A549 (cell line): ENCODE results near the gene KIF16B. TPM values are rescaled to one million over a fixed set of nuclear protein-coding genes. Genes with fewer than 3 reads are reported as not detected.

Source experiments
- ATAC-seq, 2 experiments: fragments of 200-7000 bp in 1 of 2; fragments of >200 bp in 1 of 2; cut with Nextera tagmentation in 1 of 2; cut with Tn5 transposase in 1 of 2; 3 replicates each; pipeline versions ENCODE4 v1.8.0 to v1.9.1; 2018 to 2020; ENCODE audit warnings: mild to moderate bottlenecking in 1 of 2, moderate library complexity in 1 of 2
- CTCF ChIA-PET: fragments of 300-600 bp; sonication (Branson Sonifier 250); formaldehyde crosslinking; extraction: SDS; loops from one replicate; lab custom pipeline; 2021; ENCODE audit warnings: antibody characterized with exemption, inconsistent platforms; lab: Yijun Ruan, JAX
- POLR2A ChIA-PET: fragments of 350-600 bp; formaldehyde crosslinking; extraction: SDS; loops from one replicate; lab custom pipeline; 2021; ENCODE audit warnings: antibody characterized with exemption, inconsistent platforms; lab: Yijun Ruan, JAX
- DNase-seq, 2 experiments: peaks; one replicate each; pipeline versions ENCODE4 v3.0.0 to v3.0.0-alpha.2; 2011 to 2016; ENCODE audit warnings: low read depth in 1 of 2, low spot score in 1 of 2
- FAIRE-seq: peaks from 2 replicates; lab custom pipeline; 2011; peaks lifted over from hg19 to GRCh38; lab: Jason Lieb, UNC
- H3K27ac ChIP-seq, 2 experiments: fragments of >200 bp; sonication (Bioruptor Twin); formaldehyde crosslinking; 3 replicates each; pipeline ENCODE4 v1.5.1; 2016 to 2017
- H3K4me1 ChIP-seq: fragments of >200 bp; sonication (Bioruptor Twin); formaldehyde crosslinking; 3 replicates; pipeline ENCODE4 v1.6.1; 2016
- H3K4me2 ChIP-seq: fragments of >200 bp; sonication (Bioruptor Twin); formaldehyde crosslinking; 3 replicates; pipeline ENCODE4 v1.6.1; 2016
- H3K4me3 ChIP-seq: fragments of >200 bp; sonication (Bioruptor Twin); formaldehyde crosslinking; 3 replicates; pipeline ENCODE4 v1.5.1; 2016
- H3K9me3 ChIP-seq: fragments of >200 bp; sonication (Bioruptor Twin); formaldehyde crosslinking; 3 replicates; pipeline ENCODE4 v1.6.1; 2016
- CBX8 ChIP-seq: fragments of 200-600 bp; sonication (generic); IDR thresholded peaks from 2 replicates; pipeline ENCODE4 v1.6.1; 2016
- FOXS1 ChIP-seq: fragments of 250-450 bp; sonication (Bioruptor Pico); IDR thresholded peaks from 2 replicates; pipeline ENCODE4 v1.5.0; 2020; ENCODE audit warnings: mild to moderate bottlenecking, moderate library complexity
- GATA3 ChIP-seq: IDR thresholded peaks from 2 replicates; pipeline ENCODE4 v1.6.1; 2012; ENCODE audit warnings: borderline replicate concordance
- HDAC2 ChIP-seq: fragments of 200-600 bp; sonication (generic); IDR thresholded peaks from 2 replicates; pipeline ENCODE4 v1.6.1; 2016
- HOXA7 ChIP-seq: fragments of 250-450 bp; sonication (Bioruptor Pico); IDR thresholded peaks from 2 replicates; pipeline ENCODE4 v1.5.0; 2020; ENCODE audit warnings: mild to moderate bottlenecking, moderate library complexity
- HOXB13 ChIP-seq: fragments of 250-450 bp; sonication (Bioruptor Pico); IDR thresholded peaks from 2 replicates; pipeline ENCODE4 v1.5.0; 2020; ENCODE audit warnings: low read depth, mild to moderate bottlenecking, moderate library complexity
- JUN ChIP-seq, 2 experiments: fragments of >200 bp; sonication (Bioruptor Twin); formaldehyde crosslinking; IDR thresholded peaks; 2 replicates in 1 of 2; 3 replicates in 1 of 2; pipeline ENCODE4 v1.6.1; 2016 to 2017
- KDM1A ChIP-seq: fragments of 200-600 bp; sonication (generic); IDR thresholded peaks from 2 replicates; pipeline ENCODE4 v1.6.1; 2016; ENCODE audit warnings: low read depth, mild to moderate bottlenecking
- MAFK ChIP-seq: fragments of 450-650 bp; IDR thresholded peaks from 2 replicates; pipeline ENCODE4 v1.6.1; 2014; ENCODE audit not compliant: partially characterized antibody
- MYC ChIP-seq: IDR thresholded peaks from 2 replicates; pipeline ENCODE4 v1.6.1; 2012; ENCODE audit warnings: mild to moderate bottlenecking, inconsistent platforms, low read length, improper control_type of control experiment, borderline replicate concordance
- RAD21 ChIP-seq, 2 experiments: fragments of >200 bp in 1 of 2; sonication (Bioruptor Twin) in 1 of 2; formaldehyde crosslinking in 1 of 2; IDR thresholded peaks in 1 of 2; conservative IDR thresholded peaks in 1 of 2; 2 replicates in 1 of 2; 3 replicates in 1 of 2; pipeline ENCODE4 v1.6.1; 2012 to 2018; ENCODE audit warnings: inconsistent platforms in 1 of 2
- RARB ChIP-seq: fragments of 250-450 bp; sonication (Bioruptor Pico); IDR thresholded peaks from 2 replicates; pipeline ENCODE4 v1.8.0; 2021; ENCODE audit warnings: mild to moderate bottlenecking, moderate library complexity
- RCOR1 ChIP-seq: fragments of 150-350 bp; IDR thresholded peaks from 2 replicates; pipeline ENCODE4 v1.6.1; 2014; ENCODE audit warnings: antibody characterized with exemption, low read length, low read depth
- RFX5 ChIP-seq: fragments of 450-650 bp; IDR thresholded peaks from 2 replicates; pipeline ENCODE4 v1.7.1; 2014; ENCODE audit warnings: antibody characterized with exemption, mild to moderate bottlenecking, moderate library complexity
- RNF2 ChIP-seq: fragments of 200-600 bp; sonication (generic); IDR thresholded peaks from 2 replicates; pipeline ENCODE4 v1.6.1; 2016; ENCODE audit warnings: low read depth, mild to moderate bottlenecking, antibody characterized with exemption, moderate library complexity, borderline replicate concordance
- TFCP2L1 ChIP-seq: fragments of 250-450 bp; sonication (Bioruptor Pico); IDR thresholded peaks from 2 replicates; pipeline ENCODE4 v1.5.0; 2021; ENCODE audit warnings: mild to moderate bottlenecking
- TP53 ChIP-seq: fragments of 250-450 bp; sonication (Bioruptor Pico); IDR thresholded peaks from 2 replicates; pipeline ENCODE4 v1.5.0; 2021; ENCODE audit warnings: mild to moderate bottlenecking, moderate library complexity
- ZNF302 ChIP-seq: fragments of 250-450 bp; sonication (Bioruptor Pico); IDR thresholded peaks from 2 replicates; pipeline ENCODE4 v1.9.0; 2021; ENCODE audit warnings: inconsistent platforms, mild to moderate bottlenecking, moderate library complexity
- WGBS: methylation state at CpG from one replicate; pipeline ENCODE4 v1.1.6; 2017; ENCODE audit errors: missing lambda C conversion rate; 5-methylcytosine and 5-hydroxymethylcytosine counted together
- polyA plus RNA-seq, 4 experiments: library from polyadenylated mRNA; depleted of rRNA in 3 of 4; stranded (reverse); fragments of >200 nt; fragmentation: RNase III in 1 of 4; extraction: RNeasy Plus Mini Kit Qiagen cat#74134 plus additional on column Dnase treatment in 1 of 4; gene quantifications; 2 replicates in 3 of 4; 3 replicates in 1 of 4; pipeline ENCODE4 v1.2.3, GENCODE V29; 2011 to 2017
- TF ChIP-seq, protein P1 (sequence below): IDR thresholded peaks from 2 replicates; pipeline ENCODE4 v1.6.1; 2012
- TF ChIP-seq, protein P2 (sequence below): fragments of >200 bp; sonication (Bioruptor Twin); formaldehyde crosslinking; IDR thresholded peaks from 3 replicates; pipeline ENCODE4 v1.5.1; 2016
- TF ChIP-seq, protein P3 (sequence below): fragments of 150-350 bp; IDR thresholded peaks from 2 replicates; pipeline ENCODE4 v1.6.1; 2014; ENCODE audit warnings: low read depth, mild to moderate bottlenecking, low read length
- TF ChIP-seq, protein P4 (sequence below): fragments of >200 bp; sonication (Bioruptor Twin); formaldehyde crosslinking; IDR thresholded peaks from 2 replicates; pipeline ENCODE4 v1.6.1; 2016

Gene KIF16B
- polyA plus RNA-seq, 2 of the 4 experiments (the other 2 are of a cell fraction), result 14.1 to 23.3 TPM

DNA sequence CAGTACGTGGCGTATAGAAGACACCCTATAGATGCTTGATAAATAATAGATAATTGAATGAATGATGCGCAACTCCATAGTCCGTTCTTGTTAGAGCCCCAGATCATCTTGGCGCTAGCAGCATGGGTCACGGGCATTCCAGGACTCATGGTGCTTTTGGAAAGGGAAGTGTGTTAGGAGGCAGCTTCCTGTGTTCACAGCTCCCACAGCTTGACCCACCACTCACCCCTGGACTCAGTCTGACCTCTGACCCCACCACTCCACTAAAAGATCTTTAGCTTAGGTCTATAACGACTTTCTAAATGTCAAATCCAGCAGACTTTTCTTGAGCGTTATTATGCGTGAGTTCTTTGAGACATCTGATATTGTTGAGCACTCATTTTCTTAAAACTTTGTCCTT is 35.8 kb upstream of the KIF16B start:
- Histone ChIP-seq H3K4me1 (no peaks in the 10 kb centered on the region), H3K4me3 (no peak overlapping the region), H3K27ac (no peak overlapping the region), H3K9me3 (no peaks in the 10 kb centered on the region), H3K4me2 (no peak overlapping the region)
- no peak for DNase-seq
- CTCF ChIA-PET, result interaction anchor here (1.0 kb wide), 1 partner anchor 152 kb away, joined by 3 read pairs; no protein-coding TSS in a partner anchor
- POLR2A ChIA-PET, result no interaction called here
- ATAC-seq, result no peak
- FAIRE-seq, result no peak
- 63% methylated on average over 9 of the region's 9 CpGs for WGBS
- TF ChIP-seq GATA3, result no peak
- TF ChIP-seq, protein P1, sequence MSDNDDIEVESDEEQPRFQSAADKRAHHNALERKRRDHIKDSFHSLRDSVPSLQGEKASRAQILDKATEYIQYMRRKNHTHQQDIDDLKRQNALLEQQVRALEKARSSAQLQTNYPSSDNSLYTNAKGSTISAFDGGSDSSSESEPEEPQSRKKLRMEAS, result no peak
- TF ChIP-seq CBX8, result no peak
- no peak for TF ChIP-seq RNF2
- TF ChIP-seq MAFK, result no peak

DNA sequence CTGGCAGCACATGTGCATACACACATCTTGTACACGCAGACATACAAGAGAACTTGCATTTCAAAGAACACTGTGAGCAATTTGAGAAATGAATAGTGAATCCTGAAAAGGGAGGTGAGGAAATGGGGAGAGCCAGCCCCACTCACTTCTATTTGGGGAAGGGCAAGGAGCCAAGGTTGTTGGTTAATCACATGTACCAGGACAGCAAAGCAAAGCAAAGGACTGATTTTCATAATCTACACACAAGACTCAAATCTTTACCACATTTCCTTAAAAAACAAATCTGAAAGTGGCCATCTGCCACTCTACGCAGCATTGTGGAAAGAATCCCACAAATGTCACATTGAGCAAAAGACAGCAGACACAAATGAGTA is 35.0 kb upstream of the KIF16B start:
- no peak for ATAC-seq
- POLR2A ChIA-PET, result no interaction called here
- no peak for TF ChIP-seq RARB (CRISPR knock-in tag)
- no peak for TF ChIP-seq HOXB13
- TF ChIP-seq, protein P1, result no peak
- TF ChIP-seq, protein P2, sequence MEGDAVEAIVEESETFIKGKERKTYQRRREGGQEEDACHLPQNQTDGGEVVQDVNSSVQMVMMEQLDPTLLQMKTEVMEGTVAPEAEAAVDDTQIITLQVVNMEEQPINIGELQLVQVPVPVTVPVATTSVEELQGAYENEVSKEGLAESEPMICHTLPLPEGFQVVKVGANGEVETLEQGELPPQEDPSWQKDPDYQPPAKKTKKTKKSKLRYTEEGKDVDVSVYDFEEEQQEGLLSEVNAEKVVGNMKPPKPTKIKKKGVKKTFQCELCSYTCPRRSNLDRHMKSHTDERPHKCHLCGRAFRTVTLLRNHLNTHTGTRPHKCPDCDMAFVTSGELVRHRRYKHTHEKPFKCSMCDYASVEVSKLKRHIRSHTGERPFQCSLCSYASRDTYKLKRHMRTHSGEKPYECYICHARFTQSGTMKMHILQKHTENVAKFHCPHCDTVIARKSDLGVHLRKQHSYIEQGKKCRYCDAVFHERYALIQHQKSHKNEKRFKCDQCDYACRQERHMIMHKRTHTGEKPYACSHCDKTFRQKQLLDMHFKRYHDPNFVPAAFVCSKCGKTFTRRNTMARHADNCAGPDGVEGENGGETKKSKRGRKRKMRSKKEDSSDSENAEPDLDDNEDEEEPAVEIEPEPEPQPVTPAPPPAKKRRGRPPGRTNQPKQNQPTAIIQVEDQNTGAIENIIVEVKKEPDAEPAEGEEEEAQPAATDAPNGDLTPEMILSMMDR, result no peak
- TF ChIP-seq KDM1A, result no peak
- no peak for TF ChIP-seq TP53 (CRISPR knock-in tag)
- no peak for TF ChIP-seq FOXS1 (CRISPR knock-in tag)
- no peak for TF ChIP-seq RAD21 (conservative IDR thresholded peaks at IDR 0.05 in 1 of 2, IDR thresholded peaks at IDR 0.05 in 1 of 2)
- TF ChIP-seq, protein P3, sequence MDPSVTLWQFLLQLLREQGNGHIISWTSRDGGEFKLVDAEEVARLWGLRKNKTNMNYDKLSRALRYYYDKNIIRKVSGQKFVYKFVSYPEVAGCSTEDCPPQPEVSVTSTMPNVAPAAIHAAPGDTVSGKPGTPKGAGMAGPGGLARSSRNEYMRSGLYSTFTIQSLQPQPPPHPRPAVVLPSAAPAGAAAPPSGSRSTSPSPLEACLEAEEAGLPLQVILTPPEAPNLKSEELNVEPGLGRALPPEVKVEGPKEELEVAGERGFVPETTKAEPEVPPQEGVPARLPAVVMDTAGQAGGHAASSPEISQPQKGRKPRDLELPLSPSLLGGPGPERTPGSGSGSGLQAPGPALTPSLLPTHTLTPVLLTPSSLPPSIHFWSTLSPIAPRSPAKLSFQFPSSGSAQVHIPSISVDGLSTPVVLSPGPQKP, result no peak
- TF ChIP-seq MYC, result no peak
- TF ChIP-seq, protein P4, sequence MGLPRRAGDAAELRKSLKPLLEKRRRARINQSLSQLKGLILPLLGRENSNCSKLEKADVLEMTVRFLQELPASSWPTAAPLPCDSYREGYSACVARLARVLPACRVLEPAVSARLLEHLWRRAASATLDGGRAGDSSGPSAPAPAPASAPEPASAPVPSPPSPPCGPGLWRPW, result no peak
- TF ChIP-seq RFX5, result no peak
- TF ChIP-seq HDAC2, result no peak
- TF ChIP-seq RCOR1, result no peak
- TF ChIP-seq ZNF302 (CRISPR knock-in tag), result no peak
- TF ChIP-seq HOXA7, result no peak
- TF ChIP-seq JUN (IDR thresholded peaks at IDR 0.05), result no peak
- TF ChIP-seq TFCP2L1 (CRISPR knock-in tag), result no peak
- FAIRE-seq, result no peak
- CTCF ChIA-PET, result no interaction called here
- Histone ChIP-seq H3K4me3 (no peak overlapping the region), H3K4me1 (no peaks in the 10 kb centered on the region), H3K4me2 (no peak overlapping the region), H3K9me3 (no peaks in the 10 kb centered on the region), H3K27ac (no peak overlapping the region)
- whole genome bisulfite sequencing, result 44% methylated on average over 2 of the region's 2 CpGs
- DNase-seq, result no peak
